ENCODE data around the gene EVI5. TPM values are rescaled to one million over a fixed set of nuclear protein-coding genes. Genes with fewer than 3 reads are reported as not detected.
"Not testable (repeated sequence)": the region's sequence is repeated elsewhere in the genome, so short reads cannot be mapped to it uniquely, and the experiment has no call there.

Gene EVI5
- total RNA-seq, 1 experiment from 2014 or later, result 12.8 TPM

GRCh38 chr1:92536211-92536979 lies 248.5 kb downstream of the EVI5 start:
- H3K9me3 ChIP-seq, result no peaks in the 10 kb centered on the region
- no peak overlapping the region for H3K4me3 ChIP-seq
- DNase-seq, result no peak
- no peaks in the 10 kb centered on the region for H3K27me3 ChIP-seq
- no peaks in the 10 kb centered on the region for H3K36me3 ChIP-seq

DNA sequence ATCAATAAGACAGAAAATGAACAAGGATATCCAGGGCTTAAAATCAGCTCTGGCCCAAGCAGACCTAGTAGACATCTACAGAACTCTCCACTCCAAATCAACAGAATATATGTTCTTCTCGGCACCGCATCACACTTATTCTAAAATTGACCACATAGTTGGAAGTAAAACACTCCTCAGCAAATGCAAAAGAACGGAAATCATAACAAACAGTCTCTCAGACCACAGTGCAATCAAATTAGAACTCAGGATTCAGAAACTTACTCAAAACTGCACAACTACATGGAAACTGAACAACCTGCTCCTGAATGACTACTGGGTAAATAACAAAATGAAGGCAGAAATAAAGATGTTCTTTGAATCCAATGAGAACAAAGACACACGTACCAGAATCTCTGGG lies 252.5 kb downstream of the EVI5 start:
- H3K27me3 ChIP-seq, DNase-seq, H3K4me3 ChIP-seq, H3K9me3 ChIP-seq, H3K36me3 ChIP-seq: not testable (repeated sequence)

- not testable (repeated sequence) for H3K36me3 ChIP-seq, H3K4me3 ChIP-seq, H3K9me3 ChIP-seq, DNase-seq, H3K27me3 ChIP-seq
Measured at GRCh38 chr1:92531939-92532338, 253.0 kb downstream of the EVI5 start.

GRCh38 chr1:92527670-92528069 lies 257.2 kb downstream of the EVI5 start:
- Histone ChIP-seq H3K27me3 (no peaks in the 10 kb centered on the region), H3K4me3 (no peak overlapping the region), H3K36me3 (no peaks in the 10 kb centered on the region), H3K9me3 (no peaks in the 10 kb centered on the region)
- no peak for DNase-seq

- not testable (repeated sequence) for DNase-seq, H3K36me3 ChIP-seq, H3K4me3 ChIP-seq, H3K27me3 ChIP-seq, H3K9me3 ChIP-seq
Measured at GRCh38 chr1:92524944-92525590, 259.8 kb downstream of the EVI5 start.

DNA sequence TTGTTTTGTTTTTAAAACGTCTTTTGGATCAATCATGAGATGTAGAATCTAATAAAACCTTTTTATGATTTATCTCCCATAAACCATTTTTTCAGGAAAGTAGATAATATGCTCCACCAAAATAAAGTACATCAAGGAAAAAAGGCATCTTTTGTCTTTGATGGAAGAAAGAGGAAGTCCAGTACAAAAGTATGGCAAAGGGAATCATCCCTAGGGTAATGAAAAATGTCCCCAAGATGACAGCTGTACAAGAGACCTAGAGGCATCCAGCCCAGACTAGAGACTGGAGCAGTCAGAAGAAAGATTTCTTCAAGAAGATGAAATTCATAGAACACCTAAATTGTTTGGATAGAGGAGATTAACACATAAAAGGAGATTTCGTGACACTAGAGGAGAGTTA lies 265.9 kb downstream of the EVI5 start:
- Histone ChIP-seq H3K36me3 (no peaks in the 10 kb centered on the region), H3K27me3 (no peaks in the 10 kb centered on the region), H3K9me3 (no peaks in the 10 kb centered on the region), H3K4me3 (no peak overlapping the region)
- no peak for DNase-seq

DNA sequence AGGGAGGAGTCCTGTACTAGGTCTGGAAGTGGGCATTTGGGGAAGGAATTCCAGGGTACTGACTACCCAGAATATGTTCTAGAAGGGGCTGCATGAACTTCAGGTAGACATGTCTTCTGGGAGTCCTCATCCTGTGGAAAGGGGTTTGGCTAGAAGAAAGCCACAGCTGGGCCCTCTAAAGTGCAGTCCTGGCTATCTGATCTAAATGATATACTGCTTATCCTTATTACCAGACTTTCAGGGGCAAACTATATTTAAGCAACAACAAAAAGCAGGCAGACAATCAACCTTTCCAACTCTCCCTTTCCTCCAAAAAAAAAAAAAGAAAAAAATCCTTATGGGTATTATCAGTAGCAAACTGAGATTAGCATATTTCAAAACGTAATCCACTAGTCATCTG lies 268.3 kb downstream of the EVI5 start:
- no peaks in the 10 kb centered on the region for H3K27me3 ChIP-seq
- H3K36me3 ChIP-seq, result no peaks in the 10 kb centered on the region

DNA sequence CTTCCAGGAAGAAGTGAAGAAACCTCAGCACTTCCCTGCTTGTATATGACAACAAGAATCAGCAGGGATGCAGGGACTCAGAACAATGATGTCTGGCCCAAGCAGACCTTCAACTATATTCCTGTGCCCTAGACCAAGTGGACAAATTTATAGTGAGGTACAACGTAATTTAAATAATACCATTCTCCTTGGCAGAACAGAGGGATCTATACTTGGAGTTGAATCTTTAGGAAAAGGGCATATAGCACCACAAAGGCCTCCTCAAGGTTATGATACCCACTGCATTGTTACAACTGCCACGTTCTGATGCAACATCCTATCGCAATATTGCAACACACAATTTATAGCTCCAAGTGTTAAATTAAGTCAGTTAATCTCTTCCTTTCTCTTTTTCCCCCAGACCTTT lies 269.1 kb downstream of the EVI5 start:
- Histone ChIP-seq H3K36me3 (no peaks in the 10 kb centered on the region), H3K9me3 (no peaks in the 10 kb centered on the region), H3K4me3 (no peak overlapping the region), H3K27me3 (no peaks in the 10 kb centered on the region)
- DNase-seq, result no peak

More for the DNA sequence above, 268.3 kb downstream of the EVI5 start:
- no peak for DNase-seq
- Histone ChIP-seq H3K9me3 (no peaks in the 10 kb centered on the region), H3K4me3 (no peak overlapping the region)

GRCh38 chr1:92511541-92511940 lies 273.4 kb downstream of the EVI5 start:
- Histone ChIP-seq H3K4me3 (no peak overlapping the region), H3K9me3 (no peaks in the 10 kb centered on the region), H3K36me3 (no peaks in the 10 kb centered on the region), H3K27me3 (no peaks in the 10 kb centered on the region)
- DNase-seq, result no peak

DNA sequence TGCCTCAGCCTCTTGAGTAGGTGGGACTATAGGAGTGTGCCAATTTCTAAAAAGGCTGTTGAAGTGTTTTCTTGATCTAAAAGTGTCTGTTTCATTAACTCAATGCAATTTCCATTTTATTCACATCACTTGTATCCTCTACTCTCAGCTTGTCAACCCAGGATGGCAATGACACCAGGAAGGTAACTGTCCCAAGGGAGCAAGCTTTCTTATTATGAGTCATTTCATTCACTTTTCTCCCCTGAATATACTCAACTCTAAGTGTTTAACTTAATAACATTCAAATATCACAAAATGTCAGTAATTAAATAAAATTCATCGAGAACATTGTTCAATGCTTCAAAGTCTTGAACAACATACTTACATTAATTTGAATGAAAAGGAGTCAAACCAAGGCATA lies 275.3 kb downstream of the EVI5 start:
- Histone ChIP-seq H3K9me3 (no peaks in the 10 kb centered on the region), H3K36me3 (no peaks in the 10 kb centered on the region), H3K27me3 (no peaks in the 10 kb centered on the region), H3K4me3 (no peak overlapping the region)
- no peak for DNase-seq

DNA sequence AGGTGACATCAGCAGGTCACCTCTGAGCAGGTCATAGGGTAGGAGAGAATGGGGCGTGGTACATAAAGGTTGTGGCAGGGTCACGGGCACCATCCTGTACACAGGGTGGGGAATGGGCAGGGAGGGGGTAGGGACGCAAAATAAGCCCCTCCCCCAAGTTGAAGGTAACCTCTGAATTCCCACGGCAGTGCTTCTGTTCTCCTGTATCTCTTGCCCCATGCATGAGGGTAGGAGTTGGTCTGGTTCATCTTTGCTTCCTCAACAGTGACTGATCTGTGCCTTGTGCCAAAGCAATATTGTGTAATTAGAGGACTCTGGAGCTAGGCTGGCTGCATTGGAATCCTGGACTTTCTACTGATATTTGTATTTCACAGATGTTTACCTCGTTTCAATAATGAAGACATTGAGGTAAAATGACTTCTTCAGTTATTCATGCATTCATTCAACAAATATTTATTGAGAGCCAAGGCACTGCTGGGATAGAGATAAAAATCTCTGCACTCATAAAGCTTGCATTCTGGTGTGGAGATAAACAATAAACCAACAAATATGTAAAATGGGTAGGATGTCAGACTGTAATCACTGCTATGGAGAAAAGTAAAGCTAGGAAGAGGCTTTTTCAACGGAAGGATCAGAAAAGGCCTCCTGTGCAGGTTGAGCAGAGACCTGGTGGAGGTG lies 279.8 kb downstream of the EVI5 start:
- no peaks in the 10 kb centered on the region for H3K36me3 ChIP-seq
- no peaks in the 10 kb centered on the region for H3K27me3 ChIP-seq
- DNase-seq, result no peak
- H3K9me3 ChIP-seq, result no peaks in the 10 kb centered on the region
- H3K4me3 ChIP-seq, result no peak overlapping the region

DNA sequence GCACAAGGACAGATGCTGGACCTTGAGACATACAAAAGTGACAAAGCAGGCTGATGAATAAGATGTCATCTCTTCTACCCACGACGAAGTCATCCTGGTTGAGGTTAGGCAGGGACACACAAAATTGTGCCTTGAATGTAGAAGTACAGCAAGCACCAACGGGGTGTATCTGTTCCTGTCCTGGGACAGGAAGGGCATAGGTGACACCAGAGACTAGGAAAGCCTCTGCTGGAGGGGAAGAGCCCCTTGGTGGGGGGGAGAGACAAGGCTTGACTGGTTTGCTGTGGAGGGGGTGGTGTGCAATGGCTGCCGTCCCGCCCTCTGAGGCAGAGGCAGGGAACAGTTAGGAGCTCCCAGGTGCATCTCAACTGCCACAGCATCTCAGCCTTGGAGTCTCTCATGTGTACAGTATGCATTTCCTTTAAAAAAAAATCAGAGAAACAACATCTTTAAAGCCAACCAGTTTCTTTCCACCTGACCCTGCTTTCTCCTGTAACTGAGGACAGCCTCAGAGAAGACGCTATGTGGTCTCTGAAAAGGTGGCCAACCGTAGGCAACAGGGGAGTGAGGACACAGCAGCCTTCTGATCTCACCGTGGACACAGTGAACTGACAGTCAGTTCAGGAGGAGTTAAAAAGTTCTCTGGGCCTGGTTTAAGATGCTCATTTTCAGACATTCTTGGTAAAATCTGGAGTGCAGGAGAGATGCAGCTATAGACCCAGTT lies 280.5 kb downstream of the EVI5 start:
- Histone ChIP-seq H3K27me3 (no peaks in the 10 kb centered on the region), H3K36me3 (no peaks in the 10 kb centered on the region), H3K9me3 (no peaks in the 10 kb centered on the region), H3K4me3 (no peak overlapping the region)
- DNase-seq, result no peak

- no peaks in the 10 kb centered on the region for H3K9me3 ChIP-seq
- no peak for DNase-seq
- H3K4me3 ChIP-seq, result no peak overlapping the region
- no peaks in the 10 kb centered on the region for H3K27me3 ChIP-seq
- H3K36me3 ChIP-seq, result no peaks in the 10 kb centered on the region
Measured at GRCh38 chr1:92503926-92504285, 281.0 kb downstream of the EVI5 start.

- Histone ChIP-seq H3K4me3 (no peak overlapping the region), H3K27me3 (no peaks in the 10 kb centered on the region), H3K36me3 (no peaks in the 10 kb centered on the region), H3K9me3 (no peaks in the 10 kb centered on the region)
- no peak for DNase-seq
Measured at GRCh38 chr1:92503043-92503925, 281.6 kb downstream of the EVI5 start.

GRCh38 chr1:92502247-92502646 lies 282.7 kb downstream of the EVI5 start:
- H3K27me3 ChIP-seq, result no peaks in the 10 kb centered on the region
- H3K4me3 ChIP-seq, result no peak overlapping the region
- no peak for DNase-seq
- no peaks in the 10 kb centered on the region for H3K9me3 ChIP-seq
- H3K36me3 ChIP-seq, result no peaks in the 10 kb centered on the region

GRCh38 chr1:92500552-92500951 lies 284.4 kb downstream of the EVI5 start:
- no peak for DNase-seq
- Histone ChIP-seq H3K4me3 (no peak overlapping the region), H3K27me3 (no peaks in the 10 kb centered on the region), H3K36me3 (no peaks in the 10 kb centered on the region), H3K9me3 (no peaks in the 10 kb centered on the region)
